Ishikawa (cell line): ENCODE data around the gene OR6F1.

Source experiments
- CREB1 ChIP-seq: IDR thresholded peaks from 2 replicates; pipeline ENCODE4 v1.6.1; 2012; ENCODE audit warnings: low read depth
- EGR1 ChIP-seq: IDR thresholded peaks from 2 replicates; pipeline ENCODE4 v1.6.1; 2012
- FOXM1 ChIP-seq: IDR thresholded peaks from 2 replicates; pipeline ENCODE4 v1.6.1; 2012; ENCODE audit warnings: low read depth, borderline replicate concordance
- RAD21 ChIP-seq: IDR thresholded peaks from 2 replicates; pipeline ENCODE4 v1.6.1; 2012; ENCODE audit warnings: low read depth
- TAF1 ChIP-seq: IDR thresholded peaks from 2 replicates; pipeline ENCODE4 v1.6.1; 2012; ENCODE audit warnings: low read depth, mild to moderate bottlenecking

DNA sequence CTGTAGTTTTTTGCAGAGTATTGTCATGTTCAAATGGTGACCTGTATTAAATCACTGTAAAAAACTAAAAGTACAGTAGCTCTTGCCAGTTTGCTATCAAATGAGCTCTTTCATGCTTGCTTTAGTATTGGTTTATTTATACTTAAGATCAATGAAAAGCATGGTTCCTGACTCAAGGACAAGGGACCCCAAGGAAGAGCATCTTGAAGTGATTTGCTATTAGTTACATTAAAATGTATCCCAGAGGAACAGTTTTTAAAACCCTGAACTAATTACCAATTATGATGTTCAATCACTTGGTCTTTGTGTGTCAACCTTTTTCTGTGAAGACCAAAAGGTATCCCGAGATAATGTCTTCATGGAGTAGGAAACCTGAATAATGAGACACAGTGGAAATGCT is 36.8 kb downstream of the OR6F1 start, which contains the start of gene OR13G1:
- no peak for TF ChIP-seq EGR1
- no peak for TF ChIP-seq TAF1
- TF ChIP-seq FOXM1, result no peak
- no peak for TF ChIP-seq RAD21
- TF ChIP-seq CREB1, result no peak
